NOMO-1 treated with dmso at 0.1 percent for 144 hours (cell line): ENCODE results near the gene KIAA1755.

Experiments
- DNase-seq: peaks from one replicate; lab custom pipeline; 2025; ENCODE audit not compliant: unreplicated experiment; lab: John Stamatoyannopoulos, UW

The KIAA1755 gene

DNA sequence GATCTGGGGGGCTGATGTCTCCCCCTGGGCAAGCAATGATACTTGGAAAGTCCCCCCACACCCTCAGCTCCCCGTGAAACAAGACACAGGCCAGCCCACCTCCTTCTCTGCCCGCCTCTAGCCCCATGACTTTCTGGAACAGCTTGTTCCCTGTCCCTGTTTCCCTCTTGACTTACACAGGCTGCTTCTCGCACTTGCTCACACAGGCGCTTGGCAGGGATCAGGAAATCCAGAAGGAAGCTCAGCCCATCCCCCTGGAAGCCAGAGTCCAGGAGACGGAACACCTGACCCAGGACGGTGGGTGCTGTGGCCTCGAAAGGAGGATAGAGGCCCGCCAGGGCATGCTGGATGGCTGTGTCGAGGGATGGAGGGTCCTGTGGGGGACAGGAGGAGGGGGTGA, 14.8 kb downstream of the KIAA1755 start:
- DNase-seq, result no peak

DNA sequence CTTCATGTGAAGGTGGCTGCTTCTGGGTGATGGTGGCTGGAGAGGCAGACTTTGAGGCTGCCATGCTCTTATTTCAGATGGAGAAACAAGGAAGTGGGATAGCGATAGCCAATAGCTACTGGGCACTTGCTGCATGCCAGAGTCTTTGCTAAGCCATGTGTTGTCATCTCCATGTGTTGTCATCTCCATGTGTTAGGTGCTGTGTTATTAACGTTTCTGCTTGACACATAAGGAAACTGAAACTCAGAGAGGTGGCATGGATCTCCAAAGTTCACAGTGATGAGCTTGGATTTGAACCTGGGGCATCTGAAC, 16.9 kb downstream of the KIAA1755 start:
- DNase-seq, result peak; percentile 42

DNA sequence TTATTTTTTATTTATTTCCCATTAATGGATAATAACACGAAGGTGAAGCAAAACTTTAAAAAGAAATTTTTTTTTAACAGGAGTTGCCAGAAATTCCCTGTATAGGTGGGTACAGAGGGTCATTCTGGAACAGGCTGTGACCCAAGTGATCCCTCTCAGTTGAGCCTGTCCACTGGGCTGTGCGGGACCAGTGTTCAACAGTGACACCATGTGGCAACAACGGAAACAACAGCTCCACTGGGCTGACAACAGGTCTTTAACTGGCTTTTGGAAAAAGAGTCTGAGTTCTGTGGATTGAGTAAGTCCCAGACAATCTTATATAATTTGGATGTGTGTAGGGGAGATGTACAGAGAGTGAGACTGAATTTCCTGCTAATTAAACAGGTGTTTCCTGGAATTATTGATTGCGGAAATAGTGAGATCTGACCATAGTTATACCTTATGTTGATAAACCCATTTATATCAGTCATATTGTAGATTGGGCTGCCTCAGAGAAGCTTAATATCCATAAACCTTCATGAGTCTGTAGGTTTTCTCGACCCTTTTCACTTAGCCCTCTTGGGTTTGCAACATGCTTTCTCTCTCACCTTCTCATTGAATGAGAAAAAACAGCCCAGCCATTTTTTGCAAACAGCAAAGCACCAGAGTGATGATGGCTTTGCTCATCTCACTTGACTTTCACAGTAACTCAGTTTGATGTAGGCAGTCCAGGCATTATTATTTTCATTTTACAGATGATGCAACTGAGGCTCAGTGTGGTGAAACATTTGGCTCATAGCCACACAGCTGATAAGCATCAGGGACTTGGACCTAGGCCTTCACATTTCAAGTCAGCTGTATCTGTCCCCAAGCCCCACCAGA, 17.5 kb downstream of the KIAA1755 start:
- no peak for DNase-seq

DNA sequence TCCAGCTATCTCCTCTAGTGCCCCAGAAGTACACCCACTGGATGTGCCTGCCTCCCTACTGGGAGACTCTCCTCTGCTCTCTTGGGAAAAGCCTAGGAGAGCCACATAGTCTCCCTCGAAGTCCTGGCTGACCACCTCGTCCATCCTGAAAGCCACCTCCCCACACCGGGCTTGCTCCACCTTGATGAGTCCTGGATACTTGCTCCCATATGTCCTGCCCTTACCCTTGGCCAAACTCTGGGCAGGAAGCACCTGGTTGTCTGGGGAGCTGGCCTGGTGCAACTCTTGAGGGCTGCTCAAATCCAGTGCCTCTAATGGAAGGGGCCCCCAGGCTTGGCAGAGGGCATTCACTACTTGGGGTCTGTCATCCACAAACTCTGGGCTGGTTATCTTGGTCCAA, 19.3 kb downstream of the KIAA1755 start:
- DNase-seq, result no peak

DNA sequence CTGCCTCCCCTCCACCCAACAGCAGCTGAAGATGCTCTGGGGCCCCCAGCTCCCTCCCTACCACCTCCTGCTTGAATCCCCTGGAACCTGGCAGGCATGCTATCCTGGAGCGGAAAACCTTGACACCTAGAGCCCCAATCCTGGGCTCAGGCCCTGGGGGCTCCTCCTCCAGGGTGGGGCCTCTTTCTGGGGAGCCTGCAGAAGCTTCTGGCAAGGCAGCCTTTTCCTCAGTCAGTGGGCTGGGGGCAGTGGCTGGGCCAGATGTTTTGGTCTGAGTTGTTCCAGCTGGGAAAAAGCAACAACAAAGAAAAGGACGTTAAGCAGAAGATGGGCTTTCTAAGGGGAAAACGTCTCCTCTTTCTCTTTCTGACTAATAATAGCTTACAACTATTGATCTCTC, 21.1 kb downstream of the KIAA1755 start:
- DNase-seq, result no peak

DNA sequence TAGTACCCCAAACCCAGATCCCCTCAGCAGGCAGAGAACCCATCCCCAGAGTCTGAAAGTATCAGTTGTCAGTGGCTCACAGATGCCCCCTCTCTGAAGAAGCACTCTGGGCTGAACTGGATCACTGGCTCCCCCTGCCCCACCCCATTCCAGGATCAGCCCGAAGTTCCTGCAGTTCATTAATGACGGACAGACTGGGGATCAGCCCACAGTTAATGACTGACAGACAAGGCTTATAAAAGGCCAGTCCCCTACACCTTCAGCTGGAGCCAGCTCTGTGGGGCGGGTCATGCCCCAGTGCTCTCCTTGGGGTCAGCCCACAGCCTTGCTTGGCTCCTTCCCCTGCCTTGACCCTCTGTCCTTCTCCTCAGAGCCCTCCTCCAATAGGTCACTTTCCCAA, 21.7 kb downstream of the KIAA1755 start:
- DNase-seq, result no peak

DNA sequence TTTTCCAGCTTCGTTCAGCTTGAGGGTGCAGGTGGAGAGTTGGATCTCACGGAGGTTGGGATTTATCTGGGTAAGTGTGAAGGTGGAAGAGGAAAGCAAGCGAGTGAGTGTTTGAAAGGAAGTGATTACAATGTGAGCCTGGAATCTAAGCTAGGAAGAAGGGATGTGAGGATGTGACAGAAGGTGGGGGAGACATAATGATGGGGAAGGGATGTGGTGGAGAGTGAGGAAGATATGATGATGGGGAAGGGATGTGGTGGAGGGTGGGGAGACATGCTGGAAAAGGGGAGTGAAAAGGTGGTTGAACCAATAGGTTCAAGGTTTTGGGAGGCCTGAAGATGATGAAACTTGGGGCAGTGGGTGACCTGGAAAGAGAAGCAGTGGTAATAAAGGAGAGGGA, 23.2 kb downstream of the KIAA1755 start:
- DNase-seq, result no peak

DNA sequence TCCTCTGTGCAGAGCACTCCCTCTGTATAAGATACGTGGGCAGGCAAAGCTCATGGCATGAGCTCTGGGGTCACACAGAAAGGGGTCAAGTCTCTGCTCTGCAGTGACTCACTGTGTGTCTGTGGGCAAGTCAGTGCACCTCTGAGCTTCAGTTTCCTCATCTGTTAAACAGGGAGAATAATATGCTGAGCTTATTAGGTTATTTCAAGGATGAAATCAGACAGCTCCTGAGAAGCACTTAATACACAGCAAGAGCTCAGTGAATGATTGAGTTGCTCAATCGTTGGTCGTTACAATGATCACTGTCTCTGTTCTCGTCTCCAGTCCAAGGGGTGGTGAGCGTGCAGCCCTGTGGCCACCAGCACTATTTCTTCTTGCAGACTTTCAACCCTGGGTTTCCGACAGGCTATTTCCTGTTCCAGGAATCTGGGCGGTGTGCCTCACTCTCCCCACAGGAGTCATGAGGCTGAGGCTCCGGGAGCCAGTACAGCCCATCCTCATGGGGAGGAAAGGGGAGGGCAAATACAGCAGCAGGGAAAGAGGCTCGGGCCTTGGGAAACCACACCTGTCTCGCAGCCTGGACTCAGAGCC, 28.9 kb downstream of the KIAA1755 start:
- DNase-seq, result no peak

DNA sequence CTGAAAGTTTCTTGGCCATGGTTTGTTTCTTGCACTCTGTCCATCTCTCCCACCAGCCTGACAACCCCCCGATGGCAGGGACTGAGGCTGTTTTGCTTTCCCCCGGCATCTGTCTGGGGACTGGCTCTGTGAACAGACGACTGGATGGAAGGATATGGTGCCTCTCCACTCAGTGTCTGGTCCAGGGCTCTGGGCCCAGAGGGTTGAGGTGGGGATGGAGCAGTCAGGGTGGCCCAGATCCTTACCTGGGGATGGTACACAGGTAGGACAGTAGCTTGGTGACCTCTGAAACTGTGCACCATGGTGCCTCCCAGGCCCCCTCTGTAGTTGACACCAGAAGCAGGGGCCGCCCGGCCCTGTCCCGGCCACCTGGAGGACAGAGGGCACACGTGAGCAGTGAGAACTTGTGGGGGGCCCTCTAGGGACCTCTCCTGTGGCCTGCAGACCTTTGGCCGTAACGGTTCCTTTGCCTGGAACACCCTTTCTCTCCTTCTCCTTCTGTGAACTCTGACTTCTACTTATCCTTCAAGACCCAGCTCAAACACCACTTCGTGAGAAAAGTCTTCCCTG, 29.5 kb downstream of the KIAA1755 start:
- DNase-seq, result no peak

DNA sequence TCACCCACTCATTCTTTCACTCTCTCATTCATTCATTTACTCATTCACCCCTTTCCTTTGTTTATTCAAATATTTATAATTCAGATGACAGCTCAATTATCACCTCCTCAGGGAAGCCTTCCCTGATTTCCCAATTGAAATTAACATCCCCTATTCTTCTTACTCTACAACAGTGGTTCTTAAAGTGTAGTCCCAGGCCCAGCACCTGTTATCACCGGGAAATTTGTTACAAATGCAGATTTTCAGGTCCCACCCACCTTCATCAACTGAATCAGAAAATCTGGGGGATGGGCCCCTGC, 30.3 kb downstream of the KIAA1755 start:
- no peak for DNase-seq

DNA sequence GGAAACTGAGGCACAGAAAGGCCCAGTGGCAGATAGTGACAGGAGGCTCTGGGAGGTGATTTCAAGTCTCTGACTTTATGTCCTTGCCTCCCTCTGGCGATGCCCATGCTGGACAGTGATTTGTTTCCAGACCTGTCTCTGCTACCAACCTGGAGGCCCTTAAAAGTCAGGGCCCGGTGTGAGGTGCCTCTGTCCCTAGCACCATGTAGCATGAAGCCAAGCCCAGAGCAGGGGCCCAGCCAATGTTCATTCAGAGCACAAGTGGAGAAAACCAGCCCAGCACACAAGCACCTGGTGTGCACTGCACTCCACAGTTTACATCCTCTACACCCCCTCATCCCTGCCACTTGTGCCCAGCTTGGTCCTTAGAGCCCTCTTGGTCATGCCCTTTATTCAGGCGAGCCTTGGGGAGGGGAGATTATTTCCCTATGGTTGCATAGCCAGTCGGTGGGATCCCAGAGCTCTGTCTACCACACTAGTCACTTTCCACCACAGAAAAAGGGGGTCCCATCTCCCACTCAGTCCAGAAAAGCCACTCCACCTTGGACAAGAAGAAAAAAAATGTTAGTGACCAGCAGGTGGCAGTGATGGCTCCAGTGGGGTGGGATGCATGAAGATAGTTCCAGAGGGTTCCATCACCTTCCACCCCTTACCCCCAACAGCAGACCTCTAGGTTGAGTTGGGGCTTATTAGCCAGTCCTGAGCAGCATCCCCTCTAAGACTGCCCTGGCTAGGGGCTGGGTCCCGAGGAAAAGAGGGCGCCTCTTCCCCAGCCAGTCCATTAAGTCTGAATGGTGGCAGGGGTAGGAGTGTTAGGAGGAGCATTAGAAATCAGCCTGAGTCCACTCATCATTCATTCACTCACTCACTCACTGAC, 30.9 kb downstream of the KIAA1755 start:
- DNase-seq, result no peak

DNA sequence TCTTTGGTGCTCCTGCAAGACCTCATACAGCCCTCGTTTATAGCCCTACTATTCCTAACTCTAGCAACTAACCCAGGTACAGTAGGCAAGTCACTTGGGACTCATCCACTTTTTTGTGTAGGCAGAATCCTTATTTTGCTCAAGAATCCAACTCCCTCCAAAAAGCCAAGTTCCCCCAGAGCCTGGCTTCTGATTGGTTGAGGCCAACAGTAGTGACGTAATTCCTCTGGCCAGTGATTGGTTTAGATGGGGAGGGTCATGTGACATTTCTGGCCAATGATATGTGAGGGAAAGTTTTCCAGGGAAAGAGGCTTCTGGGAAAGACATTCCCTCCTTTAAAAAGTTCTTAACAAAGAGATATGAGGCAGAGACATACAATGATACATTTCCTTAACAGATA, 32.1 kb downstream of the KIAA1755 start:
- no peak for DNase-seq

DNA sequence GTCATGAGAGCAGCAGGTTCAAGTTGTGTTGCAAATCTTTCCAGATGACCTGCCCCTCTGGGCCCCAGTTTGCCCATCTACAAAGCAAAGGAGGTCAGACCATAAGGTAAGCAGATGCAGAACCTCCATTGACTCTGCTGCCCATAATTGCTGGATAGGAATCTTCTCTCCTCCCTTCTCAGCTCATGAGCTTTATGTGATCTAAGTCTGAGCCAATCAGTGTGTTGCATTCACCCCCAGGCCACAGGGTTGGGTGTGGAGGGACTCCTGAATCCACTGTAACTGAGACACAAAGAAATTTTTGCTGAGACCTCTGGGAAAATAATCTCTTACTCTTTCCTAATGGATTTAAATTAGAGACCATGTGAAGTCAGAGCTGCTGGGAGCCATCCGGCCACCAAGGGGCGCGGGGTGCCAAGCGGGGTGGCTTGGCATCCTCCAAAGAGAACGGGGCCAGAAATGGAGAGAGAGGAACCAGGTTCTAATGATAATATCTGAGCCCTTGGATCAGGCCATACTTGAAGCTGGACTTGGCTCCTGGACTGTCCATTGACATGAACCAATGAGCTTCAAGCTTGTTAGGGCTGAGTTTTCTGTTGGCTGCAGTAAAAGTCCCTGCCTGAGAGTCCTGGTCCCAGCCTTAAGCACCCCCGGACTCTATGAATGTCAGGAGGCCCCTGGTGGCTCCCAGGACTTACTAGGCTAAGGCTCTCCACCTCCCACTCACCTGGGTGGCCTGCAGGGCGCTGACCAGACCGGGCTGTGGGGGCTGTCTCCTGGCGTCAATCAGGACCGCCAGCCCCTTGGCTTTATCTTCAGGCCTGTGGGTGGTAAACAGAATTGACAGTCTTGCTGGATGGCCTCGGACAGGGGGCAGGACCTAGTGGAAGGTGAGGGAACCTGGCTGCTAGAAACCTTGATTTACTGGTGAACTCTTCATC, 32.8 kb downstream of the KIAA1755 start:
- DNase-seq, result no peak

DNA sequence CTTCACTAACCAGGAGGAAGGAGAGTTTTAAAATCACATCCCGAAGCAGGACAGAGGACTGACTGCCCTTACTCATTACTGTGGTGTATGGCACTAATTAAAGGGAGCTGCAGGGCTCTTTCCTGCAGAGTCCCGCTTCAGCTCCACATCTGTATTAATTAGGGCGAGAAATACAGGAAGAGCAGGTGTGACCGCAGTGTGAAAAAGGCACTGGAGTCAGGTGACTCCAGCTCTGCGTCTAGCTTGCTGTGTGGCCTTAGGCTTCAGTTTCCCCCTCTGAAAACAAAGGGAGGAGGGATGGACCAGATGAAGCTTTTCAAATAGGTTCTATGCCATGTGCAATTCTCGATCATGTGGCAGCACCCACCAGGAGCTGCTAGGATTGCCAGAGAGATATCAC, 34.0 kb downstream of the KIAA1755 start:
- no peak for DNase-seq

DNA sequence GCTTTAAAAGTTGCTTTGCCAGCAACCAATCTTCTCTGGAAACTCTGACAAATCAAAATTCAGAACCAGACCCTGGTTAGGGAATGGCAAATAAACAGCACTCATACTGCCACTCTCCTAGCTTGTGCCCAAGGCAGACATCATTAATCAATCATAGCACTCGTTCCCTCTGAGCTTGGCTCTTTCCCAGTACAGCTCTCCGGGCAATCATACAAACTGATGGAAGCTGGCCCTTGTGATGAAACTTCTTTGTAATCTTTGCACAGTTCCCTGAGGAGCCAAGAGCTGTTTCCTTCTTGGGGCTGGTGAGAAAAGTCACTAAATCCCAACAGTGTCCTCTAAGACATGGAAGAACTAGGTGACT, 34.7 kb downstream of the KIAA1755 start:
- DNase-seq, result no peak

DNA sequence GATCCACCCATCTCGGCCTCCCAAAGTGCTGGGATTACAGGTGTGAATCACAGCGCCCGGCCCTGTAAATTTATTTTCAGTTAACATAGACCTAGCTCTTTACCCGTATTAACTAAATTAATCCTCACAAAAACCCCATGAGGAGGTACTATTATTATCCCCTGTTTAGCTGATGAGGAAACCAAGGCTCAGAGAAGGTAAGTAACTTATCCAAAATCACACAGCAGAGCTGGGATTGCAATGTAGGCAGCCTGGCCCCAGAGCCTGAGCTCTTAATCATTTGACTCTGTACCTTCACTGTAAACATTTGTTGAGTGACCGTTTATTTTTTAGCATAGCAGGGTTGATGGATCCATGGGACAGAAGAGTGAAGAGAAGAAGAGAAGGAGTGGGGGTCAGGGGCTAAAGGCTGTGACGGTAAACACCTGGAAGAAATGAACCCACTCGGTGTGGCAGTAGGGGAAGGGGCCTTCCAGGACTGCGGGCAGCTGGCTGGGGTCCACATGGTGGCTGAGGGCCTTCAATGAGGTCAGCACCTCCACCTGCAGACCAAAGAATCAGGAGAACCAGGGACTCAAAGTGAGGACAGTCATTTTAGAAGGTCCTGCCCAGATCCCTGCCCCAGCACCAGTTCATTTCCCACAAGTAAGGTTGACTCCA, 35.2 kb downstream of the KIAA1755 start:
- DNase-seq, result no peak

DNA sequence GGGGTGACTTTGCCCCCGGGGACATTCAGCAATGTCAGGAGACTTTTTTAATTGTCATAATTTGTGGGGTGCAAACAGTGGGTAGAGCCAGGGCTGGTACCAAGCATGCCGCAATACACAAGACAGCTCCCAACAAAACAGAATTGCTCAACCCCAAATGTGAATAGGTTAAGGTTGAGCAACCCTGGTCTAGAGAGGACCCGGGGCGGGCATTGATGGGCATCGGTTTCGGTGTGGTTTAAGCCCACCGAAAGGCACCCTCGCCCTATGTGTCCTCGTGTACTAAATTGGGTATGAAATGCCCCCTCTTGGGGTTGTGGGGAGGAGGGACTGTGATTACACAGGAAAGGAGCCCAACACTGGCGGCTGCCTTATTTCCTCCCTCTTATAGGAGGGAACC, 36.0 kb downstream of the KIAA1755 start:
- no peak for DNase-seq

DNA sequence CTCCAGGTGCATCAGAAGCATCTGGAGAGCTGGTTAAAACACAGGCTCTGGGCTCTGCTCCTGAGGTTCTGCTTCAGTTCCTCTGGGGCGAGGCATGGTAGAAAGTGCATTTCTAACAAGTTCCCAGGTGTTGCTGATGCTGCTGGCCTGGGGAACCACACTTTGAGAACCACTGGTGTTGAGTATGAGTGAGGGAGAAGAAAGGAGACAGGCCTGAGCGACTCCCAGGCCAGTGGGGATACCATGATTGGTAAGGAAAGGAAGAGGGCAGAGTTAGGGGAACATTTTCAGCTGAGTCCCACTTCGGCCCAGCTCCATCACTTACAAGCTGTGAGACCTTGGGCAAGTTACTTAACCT, 36.8 kb downstream of the KIAA1755 start:
- DNase-seq, result no peak

DNA sequence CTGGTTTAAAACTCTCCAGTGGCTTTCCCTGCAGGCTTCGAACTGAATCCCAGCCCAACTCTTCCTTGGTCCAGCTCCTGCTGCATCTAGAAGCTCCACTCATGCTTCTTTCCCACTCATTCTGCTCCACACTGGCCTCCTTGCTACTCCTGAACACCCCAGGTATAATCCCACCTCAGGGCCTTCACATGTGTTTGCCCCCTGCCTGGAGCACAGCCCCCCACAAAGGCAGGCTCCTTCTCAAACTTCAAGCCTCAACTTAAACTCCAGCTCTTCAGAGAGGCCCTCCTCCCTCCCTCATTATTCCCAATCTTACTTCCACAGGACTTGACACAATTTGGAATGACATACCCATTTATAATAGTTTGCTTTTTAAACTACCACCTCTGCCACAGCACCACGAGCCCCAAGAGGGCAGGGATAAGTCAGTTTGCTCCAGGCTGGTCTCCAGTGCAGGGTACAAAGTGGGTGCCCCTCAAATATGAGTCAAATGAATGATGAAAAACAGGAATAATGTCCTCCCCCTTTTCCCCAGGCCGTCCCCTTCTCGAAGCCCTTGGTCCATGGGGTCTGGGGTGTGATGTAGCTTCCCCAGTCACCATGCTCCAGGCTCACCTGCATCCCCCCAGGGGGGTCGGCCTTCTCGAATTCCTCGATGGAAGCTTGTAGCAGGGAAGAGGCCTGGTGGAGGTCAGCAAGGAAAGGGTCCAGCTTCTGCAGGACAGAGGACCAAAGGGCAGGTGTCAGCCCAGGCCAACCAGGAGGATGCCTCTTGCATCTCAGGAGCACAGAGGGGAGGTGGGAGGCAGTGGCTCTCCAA, 37.4 kb downstream of the KIAA1755 start:
- DNase-seq, result no peak
